Activated T-cell treated with anti-CD3 and anti-CD28 coated beads for 48 hours (primary cell): ENCODE measurements around the gene RHEB.
A peak's percentile ranks its signal among the peaks of the same experiment; 100 is the strongest.

ENCODE experiments used
- DNase-seq: peaks from one replicate; pipeline ENCODE4 v3.0.0-alpha.2; 2020; ENCODE audit warnings: low read depth

Gene RHEB

GRCh38 chr7:151448261-151449252, 71.1 kb downstream of the RHEB start:
- peak; percentile 66 for DNase-seq

- DNase-seq, result no peak
Observed at GRCh38 chr7:151447901-151448260, 71.8 kb downstream of the RHEB start.

GRCh38 chr7:151447312-151447711, 72.4 kb downstream of the RHEB start:
- DNase-seq, result no peak

- DNase-seq, result no peak
Observed at GRCh38 chr7:151446412-151446811, 73.3 kb downstream of the RHEB start.

- DNase-seq, result no peak
Observed at GRCh38 chr7:151444632-151445031, 75.1 kb downstream of the RHEB start.

- no peak for DNase-seq
Observed at GRCh38 chr7:151442776-151443496, 76.8 kb downstream of the RHEB start.

GRCh38 chr7:151440799-151441445, 78.8 kb downstream of the RHEB start:
- DNase-seq, result no peak

- DNase-seq, result no peak
Observed at GRCh38 chr7:151439855-151440798, 79.6 kb downstream of the RHEB start, which contains the start of gene CRYGN. TSS of gene CRYGN (minus strand) at chr7:151440141. CDS start at chr7:151439917, 224 bp downstream.

- DNase-seq, result no peak
Observed at GRCh38 chr7:151438864-151439601, 80.7 kb downstream of the RHEB start.

- DNase-seq, result no peak
Observed at GRCh38 chr7:151437866-151438516, 81.7 kb downstream of the RHEB start.

GRCh38 chr7:151437159-151437553, 82.5 kb downstream of the RHEB start:
- no peak for DNase-seq

- DNase-seq, result no peak
Observed at GRCh38 chr7:151436446-151437158, 83.1 kb downstream of the RHEB start.

- no peak for DNase-seq
Observed at GRCh38 chr7:151435971-151436370, 83.7 kb downstream of the RHEB start.

- DNase-seq, result no peak
Observed at GRCh38 chr7:151435103-151435916, 84.4 kb downstream of the RHEB start.

- no peak for DNase-seq
Observed at GRCh38 chr7:151434549-151434948, 85.1 kb downstream of the RHEB start.

- no peak for DNase-seq
Observed at GRCh38 chr7:151433721-151434400, 85.8 kb downstream of the RHEB start.

GRCh38 chr7:151432658-151433521, 86.8 kb downstream of the RHEB start:
- DNase-seq, result peak; percentile 43
